Astrocyte (in vitro differentiated cells and primary cell): ENCODE measurements around the gene JAM2.

Experiments
- CTCF ChIP-seq: IDR thresholded peaks from 2 replicates; pipeline ENCODE4 v1.5.1; 2011; ENCODE audit warnings: low read depth, mild to moderate bottlenecking, inconsistent platforms, low read length, moderate library complexity; ENCODE audit not compliant: insufficient read depth
- EZH2 ChIP-seq: IDR thresholded peaks from 2 replicates; pipeline ENCODE4 v1.6.1; 2012; ENCODE audit warnings: mild to moderate bottlenecking, low read length, inconsistent platforms; ENCODE audit not compliant: insufficient read depth

GRCh38 chr21:25639551-25640201 is 618 bp downstream of the JAM2 start:
- TF ChIP-seq CTCF, result no peak
- TF ChIP-seq EZH2, result peak; percentile 42
